Measurements from ENCODE around the gene C19orf73. TPM values are rescaled to one million over a fixed set of nuclear protein-coding genes. Genes with fewer than 3 reads are reported as not detected.

Gene C19orf73
- total RNA-seq, 1 experiment from 2014 or later: 2.2 TPM

GRCh38 chr19:49101160-49101559 is 17.8 kb downstream of the C19orf73 start:
- Histone ChIP-seq H3K9me2 (ENCODE audit: insufficient read depth) (no peaks in the 10 kb centered on the region), H3K9me3 (ENCODE audit: control insufficient read depth in 1 of 2, insufficient read depth in 1 of 2, low read depth in 1 of 2, low read length in 2 of 2) (no peaks in the 10 kb centered on the region), H3K4me3 (replicated peaks in 1 of 2; ENCODE audit: low read depth in 1 of 2, low read length in 2 of 2) (no peak overlapping the region), H3K36me3 (ENCODE audit: control insufficient read depth in 1 of 2, insufficient read depth in 2 of 2, low read length in 2 of 2) (peaks cover 59 to 76% of the 10 kb centered on the region in 2 experiments), H3K79me2 (ENCODE audit: insufficient read depth, low read length) (peaks cover 80% of the 10 kb centered on the region), H2AFZ (ENCODE audit: low read depth, low read length, poor library complexity, severe bottlenecking) (no peak overlapping the region), H4K20me1 (ENCODE audit: insufficient read depth) (peaks cover 19% of the 10 kb centered on the region; the same call in 1 of the 2 replicates), H3K4me1 (ENCODE audit: control insufficient read depth in 1 of 2, insufficient read depth in 2 of 2, low read length in 2 of 2) (peaks cover 0 to 3% of the 10 kb centered on the region in 2 experiments; a peak in 2 of 4 replicates), H3K9ac (ENCODE audit: low read length) (no peak overlapping the region), H3K27me3 (ENCODE audit: insufficient read depth, low read length) (no peaks in the 10 kb centered on the region), H3K4me2 (ENCODE audit: low read length) (no peak overlapping the region), H3K27ac (ENCODE audit: low read depth, low read length) (no peak overlapping the region)
- CTCF ChIA-PET: no interaction called here
- no peak for TF ChIP-seq SIN3A (IDR thresholded peaks at IDR 0.05; ENCODE audit: low read depth)
- no peak for TF ChIP-seq YY1 (IDR thresholded peaks at IDR 0.05; ENCODE audit: extremely low read depth, insufficient replicate concordance, low read depth, low read length)
- TF ChIP-seq FOSL1 (IDR thresholded peaks at IDR 0.05; ENCODE audit: low read depth): no peak
- no peak for TF ChIP-seq ZNF274 (IDR thresholded peaks at IDR 0.05; ENCODE audit: low read depth, low read length)
- TF ChIP-seq ELF1 (IDR thresholded peaks at IDR 0.05; ENCODE audit: borderline replicate concordance, low read depth): no peak
- TF ChIP-seq SRF (IDR thresholded peaks at IDR 0.05; ENCODE audit: low read depth): no peak
- TF ChIP-seq EZH2 (IDR thresholded peaks at IDR 0.05): no peak
- RAD21 ChIA-PET (ENCODE audit: low non-redundant PET in 1 of 2, low total read pairs in 2 of 2, uncharacterized antibody in 2 of 2, unreplicated experiment in 2 of 2): no interaction called here
- BruUV-seq (replicated peaks): no TSS peak
- no peak for ATAC-seq
- POLR2A ChIA-PET: no interaction called here
- DNase-seq (ENCODE audit: low read depth, low spot score): no peak
- intact Hi-C loops (cut with micrococcal nuclease): no loop called here

GRCh38 chr19:49098795-49099194 is 20.1 kb downstream of the C19orf73 start:
- POLR2A ChIA-PET: interaction anchor here (0.7 kb wide), 1 partner anchor 31 kb away, joined by 3 read pairs; no protein-coding TSS in a partner anchor
- no peak overlapping the region for H3K27ac ChIP-seq (ENCODE audit: low read depth, low read length)
- no peaks in the 10 kb centered on the region for H3K27me3 ChIP-seq (ENCODE audit: insufficient read depth, low read length)
- RAD21 ChIA-PET (ENCODE audit: low non-redundant PET in 1 of 2, low total read pairs in 2 of 2, uncharacterized antibody in 2 of 2, unreplicated experiment in 2 of 2): interaction anchor here in 1 of 2 experiments (0.8 kb wide), 1 partner anchor 60 kb away, joined by 4 read pairs; no protein-coding TSS in a partner anchor
- H2AFZ ChIP-seq (ENCODE audit: low read depth, low read length, poor library complexity, severe bottlenecking): no peak overlapping the region
- peaks cover 0 to 3% of the 10 kb centered on the region in 2 experiments; a peak in 2 of 4 replicates for H3K4me1 ChIP-seq (ENCODE audit: control insufficient read depth in 1 of 2, insufficient read depth in 2 of 2, low read length in 2 of 2)
- H3K36me3 ChIP-seq (ENCODE audit: control insufficient read depth in 1 of 2, insufficient read depth in 2 of 2, low read length in 2 of 2): peaks cover 65 to 80% of the 10 kb centered on the region in 2 experiments
- H3K9me3 ChIP-seq (ENCODE audit: control insufficient read depth in 1 of 2, insufficient read depth in 1 of 2, low read depth in 1 of 2, low read length in 2 of 2): no peaks in the 10 kb centered on the region
- BruUV-seq (replicated peaks): no TSS peak
- intact Hi-C loops (cut with micrococcal nuclease): no loop called here
- no peak overlapping the region for H3K9ac ChIP-seq (ENCODE audit: low read length)
- H4K20me1 ChIP-seq (ENCODE audit: insufficient read depth): peaks cover 30% of the 10 kb centered on the region; the same call in 1 of the 2 replicates
- ATAC-seq (no peak), DNase-seq (ENCODE audit: low read depth, low spot score) (no peak)
- H3K4me3 ChIP-seq (replicated peaks in 1 of 2; ENCODE audit: low read depth in 1 of 2, low read length in 2 of 2): no peak overlapping the region
- no peaks in the 10 kb centered on the region for H3K9me2 ChIP-seq (ENCODE audit: insufficient read depth)
- no peak for TF ChIP-seq ZNF274 (IDR thresholded peaks at IDR 0.05; ENCODE audit: low read depth, low read length)
- TF ChIP-seq RAD21 (IDR thresholded peaks at IDR 0.05; ENCODE audit: low read depth): no peak
- no peak for TF ChIP-seq YY1 (IDR thresholded peaks at IDR 0.05; ENCODE audit: extremely low read depth, insufficient replicate concordance, low read depth, low read length)
- TF ChIP-seq CBX3 (IDR thresholded peaks at IDR 0.05; ENCODE audit: low read depth): no peak
- no peak for TF ChIP-seq POLR2A (IDR thresholded peaks at IDR 0.05; ENCODE audit: borderline replicate concordance, extremely low read depth, insufficient read depth, insufficient read length)
- no peak for TF ChIP-seq SRF (IDR thresholded peaks at IDR 0.05; ENCODE audit: low read depth)
- no peak for TF ChIP-seq ATF3 (IDR thresholded peaks at IDR 0.05)
- no peak for TF ChIP-seq TCF7L2 (IDR thresholded peaks at IDR 0.05; ENCODE audit: borderline replicate concordance, extremely low read depth, insufficient read depth, insufficient read length)
- CTCF ChIA-PET: interaction anchor here (1.6 to 2.3 kb wide), 4 partner anchors 7 to 110 kb away, joined by 7 to 34 read pairs (median 14); no protein-coding TSS in a partner anchor
- peaks cover 93% of the 10 kb centered on the region for H3K79me2 ChIP-seq (ENCODE audit: insufficient read depth, low read length)
- no peak overlapping the region for H3K4me2 ChIP-seq (ENCODE audit: low read length)
